ENCODE measurements around the gene CCDC167.

The CCDC167 gene

GRCh38 chr6:37528541-37528940 lies 28.8 kb upstream of the CCDC167 start:
- DNase-seq, result no peak

GRCh38 chr6:37525460-37526357 lies 26.0 kb upstream of the CCDC167 start:
- no peak for DNase-seq

- DNase-seq, result no peak
Measured at GRCh38 chr6:37524970-37525318, 25.3 kb upstream of the CCDC167 start.

GRCh38 chr6:37524025-37524969 lies 24.6 kb upstream of the CCDC167 start:
- DNase-seq, result no peak

GRCh38 chr6:37523412-37523811 lies 23.7 kb upstream of the CCDC167 start:
- DNase-seq, result no peak

- no peak for DNase-seq
Measured at GRCh38 chr6:37522836-37523235, 23.1 kb upstream of the CCDC167 start.

- no peak for DNase-seq
Measured at GRCh38 chr6:37521674-37522073, 22.0 kb upstream of the CCDC167 start.

- DNase-seq, result no peak
Measured at GRCh38 chr6:37520926-37521325, 21.2 kb upstream of the CCDC167 start.

- no peak for DNase-seq
Measured at GRCh38 chr6:37519461-37519860, 19.8 kb upstream of the CCDC167 start.

- DNase-seq, result no peak
Measured at GRCh38 chr6:37518116-37518515, 18.4 kb upstream of the CCDC167 start.

GRCh38 chr6:37517411-37517812 lies 17.7 kb upstream of the CCDC167 start:
- DNase-seq, result peak; percentile 64

- DNase-seq, result no peak
Measured at GRCh38 chr6:37516920-37517405, 17.3 kb upstream of the CCDC167 start.

- DNase-seq, result peak; percentile 89
Measured at GRCh38 chr6:37516076-37516919, 16.6 kb upstream of the CCDC167 start.

GRCh38 chr6:37515712-37516075 lies 16.0 kb upstream of the CCDC167 start:
- no peak for DNase-seq

- no peak for DNase-seq
Measured at GRCh38 chr6:37514837-37515236, 15.1 kb upstream of the CCDC167 start.

- no peak for DNase-seq
Measured at GRCh38 chr6:37514321-37514771, 14.7 kb upstream of the CCDC167 start.

GRCh38 chr6:37513576-37513975 lies 13.9 kb upstream of the CCDC167 start:
- no peak for DNase-seq

GRCh38 chr6:37513155-37513554 lies 13.5 kb upstream of the CCDC167 start:
- no peak for DNase-seq

GRCh38 chr6:37512400-37513011 lies 12.8 kb upstream of the CCDC167 start:
- no peak for DNase-seq

- no peak for DNase-seq
Measured at GRCh38 chr6:37511910-37512399, 12.3 kb upstream of the CCDC167 start.

GRCh38 chr6:37511201-37511600 lies 11.5 kb upstream of the CCDC167 start:
- DNase-seq, result no peak
